Amniotic epithelial cell (primary cell): Measurements from ENCODE around the gene UBA7.
A peak's percentile ranks its signal among the peaks of the same experiment; 100 is the strongest.
"Not testable (repeated sequence)": the region's sequence is repeated elsewhere in the genome, so short reads cannot be mapped to it uniquely, and the experiment has no call there.

Experiments used
- DNase-seq: peaks from one replicate; pipeline ENCODE4 v3.0.0-alpha.2; 2010; ENCODE audit warnings: low read depth

The UBA7 gene

DNA sequence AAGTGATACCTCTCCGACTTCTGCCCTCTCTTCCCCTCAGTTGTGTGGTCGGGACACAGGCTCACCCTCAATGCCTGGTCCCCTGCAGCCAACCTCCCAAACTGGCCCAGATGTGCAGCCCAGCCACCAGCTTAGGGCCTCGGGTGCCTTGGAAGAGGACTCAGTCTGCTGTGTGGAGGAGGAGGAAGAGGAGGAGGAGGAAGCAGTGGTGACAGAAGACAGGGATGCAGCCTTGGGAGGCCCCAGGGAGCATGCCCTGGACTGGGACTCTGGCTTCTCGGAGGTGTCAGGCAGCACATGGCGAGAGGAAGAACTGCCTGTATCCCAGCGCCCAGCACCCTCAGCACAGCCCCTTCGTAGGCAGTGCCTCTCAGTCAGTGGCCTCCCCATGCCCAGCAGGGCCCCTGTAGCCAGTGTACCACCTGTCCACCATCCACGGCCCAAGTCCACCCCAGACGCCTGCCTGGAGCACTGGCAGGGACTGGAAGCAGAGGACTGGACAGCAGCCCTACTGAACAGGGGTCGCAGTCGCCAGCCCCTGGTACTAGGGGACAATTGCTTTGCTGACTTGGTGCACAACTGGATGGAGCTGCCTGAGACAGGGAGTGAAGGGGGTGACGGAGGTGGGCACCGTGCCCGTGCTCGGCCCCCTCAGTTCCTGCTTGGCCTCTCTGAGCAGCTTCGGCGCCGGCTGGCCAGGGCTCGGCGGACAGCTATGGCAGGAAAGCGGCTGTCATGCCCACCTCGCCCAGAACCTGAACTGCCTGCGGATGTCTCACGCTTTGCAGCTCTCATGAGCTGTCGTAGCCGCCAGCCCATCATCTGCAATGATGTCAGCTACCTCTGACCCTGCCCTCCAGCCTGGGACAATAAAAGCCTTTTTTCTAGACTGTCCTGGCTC, 9.4 kb downstream of the UBA7 start:
- no peak for DNase-seq

DNA sequence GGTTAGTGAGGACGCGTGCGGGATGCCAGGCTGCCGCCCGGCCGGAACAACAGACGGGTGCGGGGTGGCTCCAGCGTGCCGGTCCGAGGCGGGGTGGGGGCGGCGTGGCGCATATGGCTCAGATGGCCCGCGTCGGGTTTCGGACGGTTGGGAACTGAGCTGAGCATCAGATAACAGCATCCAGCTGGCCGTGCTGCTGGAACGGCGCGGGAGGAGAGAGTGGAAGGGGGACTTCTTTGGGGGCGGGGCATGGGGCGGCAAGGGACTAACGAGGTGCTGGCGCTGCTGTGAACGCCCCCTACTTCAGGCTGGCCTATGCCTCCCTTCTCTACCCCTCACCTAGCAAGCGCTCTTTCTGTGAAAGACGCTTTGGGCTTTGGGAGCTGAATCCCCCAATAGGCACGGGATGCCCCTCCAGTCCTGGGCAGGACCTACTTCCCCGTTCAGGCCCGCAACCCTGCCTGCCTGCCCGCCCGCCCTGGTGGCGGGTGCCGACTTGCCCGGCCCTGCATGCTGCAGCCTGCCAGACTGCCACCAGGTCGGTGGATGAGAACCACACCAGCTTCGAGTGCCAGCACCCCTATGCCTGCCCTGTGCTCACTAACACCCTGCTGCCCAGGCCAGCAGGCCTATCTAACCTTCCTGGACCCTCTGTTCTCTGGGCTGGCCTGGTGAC, 10.2 kb downstream of the UBA7 start:
- no peak for DNase-seq

DNA sequence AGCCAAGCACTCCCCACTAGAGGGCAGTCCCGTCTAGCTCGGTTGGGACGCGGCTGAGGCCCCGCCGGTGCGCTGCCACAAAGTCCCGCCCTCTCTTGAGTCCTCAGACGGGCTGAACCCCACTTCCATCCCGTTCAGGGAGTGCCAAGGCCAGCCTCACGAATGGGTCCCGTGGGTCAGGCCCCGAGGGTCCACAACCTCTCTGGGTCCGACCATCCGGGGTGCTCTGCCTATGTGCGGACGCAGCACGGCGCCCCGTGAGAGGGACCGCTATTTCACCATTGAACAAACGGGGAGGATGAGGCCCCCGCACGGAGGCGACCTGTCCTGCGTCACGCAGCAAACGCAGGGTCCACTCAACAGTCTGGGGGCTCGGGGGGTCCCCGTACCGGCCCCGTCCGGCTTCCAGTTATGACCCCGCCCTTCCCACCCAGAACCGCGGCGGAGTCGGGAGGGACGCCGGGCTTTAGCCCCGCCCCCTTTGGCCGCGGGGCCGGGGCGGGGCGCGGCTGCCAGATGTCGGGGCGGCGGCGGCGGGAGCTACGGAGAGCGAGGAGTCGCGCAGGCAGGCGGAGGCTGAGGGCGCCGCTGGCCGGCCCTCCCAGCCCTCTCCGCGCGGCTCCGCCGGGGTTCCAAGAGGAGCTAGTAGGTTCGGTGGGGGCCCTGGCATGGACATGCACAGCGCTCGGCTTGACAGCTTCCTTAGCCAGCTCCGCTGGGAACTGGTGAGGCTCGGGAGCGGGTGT, 10.9 kb downstream of the UBA7 start, which contains the start of gene INKA1:
Gene INKA1 (plus strand): TSS at position 543 of the 746 bp plus-strand sequence. CDS start 132 bp downstream, at position 675.
- DNase-seq, result peak; percentile 66

- no peak for DNase-seq
Measured at GRCh38 chr3:49801160-49801559, 12.6 kb downstream of the UBA7 start.

DNA sequence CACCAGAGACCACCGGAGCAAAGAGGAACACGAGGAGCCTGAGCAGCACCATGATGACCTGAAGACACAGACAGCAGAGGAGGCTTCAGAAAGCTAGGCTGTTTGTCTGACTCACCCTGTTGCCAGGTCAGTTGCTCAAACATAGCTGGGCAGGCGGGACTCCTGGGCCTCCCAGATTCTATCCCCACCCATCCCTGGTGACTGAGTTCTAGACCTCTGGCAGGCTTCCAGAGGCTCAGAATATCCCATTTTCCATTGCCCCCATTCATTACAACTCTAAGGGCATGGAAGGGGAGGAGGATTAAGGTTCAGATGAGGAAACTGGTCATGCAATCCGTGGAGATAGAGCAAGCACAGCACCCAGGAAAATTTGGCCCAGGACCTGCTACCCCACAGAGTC, 14.0 kb downstream of the UBA7 start, which contains the start of gene CDHR4:
Gene CDHR4 (minus strand): TSS at position 113 of the 400 bp plus-strand sequence. CDS start 61 bp downstream, at position 52.
- DNase-seq, result peak; percentile 73

GRCh38 chr3:49799105-49799504, 14.6 kb downstream of the UBA7 start:
- no peak for DNase-seq

DNA sequence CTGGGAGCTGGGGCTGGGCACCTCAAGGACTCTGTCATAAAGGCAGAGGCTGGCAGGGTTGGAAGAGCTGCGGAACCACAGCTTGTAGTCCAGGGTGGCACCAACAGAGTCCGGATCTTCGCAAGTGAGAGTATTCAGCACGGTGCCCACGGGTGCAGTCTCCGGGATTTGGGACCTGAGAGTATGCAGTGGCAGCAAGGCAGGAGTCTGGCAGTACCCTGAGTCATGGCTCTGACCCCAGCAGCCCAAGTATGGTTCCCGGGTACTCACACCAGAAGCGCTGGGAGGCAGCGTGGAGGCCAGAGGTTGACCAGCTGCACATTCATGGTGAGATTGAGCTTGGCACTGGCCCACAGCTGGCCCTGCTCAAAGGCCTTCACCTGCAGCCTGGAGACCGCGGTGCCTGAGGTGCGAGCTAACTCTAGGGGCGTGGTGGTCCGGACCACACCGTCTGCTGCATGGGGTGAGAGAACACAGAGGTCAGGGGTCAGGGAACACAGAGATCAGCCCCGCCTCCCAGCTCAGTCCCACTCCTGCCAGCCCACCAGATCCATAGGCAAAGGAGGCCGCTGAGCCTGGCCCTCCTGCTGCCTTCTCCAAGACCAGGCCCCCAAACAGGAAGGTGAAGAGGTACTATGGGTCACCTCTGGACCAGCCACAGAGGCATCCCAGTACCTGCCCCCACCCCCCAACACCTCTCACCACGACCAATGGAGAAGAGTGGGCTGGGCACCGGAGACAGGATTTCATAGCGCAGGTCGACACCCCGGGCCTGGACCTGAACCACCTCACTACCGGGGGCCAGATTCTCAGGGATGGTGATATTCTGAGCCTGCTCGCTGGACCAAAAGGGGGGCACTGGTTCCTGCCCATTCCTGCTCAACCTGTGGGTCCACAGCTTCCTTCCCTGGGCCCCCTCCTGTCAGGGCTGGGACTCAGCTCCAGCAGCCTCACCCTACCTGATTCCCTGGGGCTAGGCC, 18.5 kb downstream of the UBA7 start:
- DNase-seq, result no peak

DNA sequence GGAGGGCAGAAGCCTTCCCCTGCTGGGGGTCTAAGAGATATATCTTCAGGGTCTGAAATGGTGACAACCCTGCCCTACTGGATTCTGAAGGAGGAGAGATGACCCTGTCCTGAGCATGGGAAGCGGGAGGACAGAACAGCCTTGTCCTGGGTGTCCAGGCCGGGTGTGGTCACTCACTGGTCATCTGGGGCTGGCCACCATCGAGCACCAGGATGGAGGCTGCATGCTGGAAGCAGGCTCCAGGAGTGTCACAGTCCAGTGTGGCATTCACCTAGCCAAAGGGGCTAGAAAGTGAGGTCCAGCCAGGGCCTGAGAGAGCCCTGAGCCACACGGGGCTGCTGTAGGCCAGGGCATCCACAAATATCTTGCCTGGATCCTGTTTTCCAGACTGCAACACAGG, 19.3 kb downstream of the UBA7 start:
- no peak for DNase-seq

- DNase-seq, result no peak
Measured at GRCh38 chr3:49793486-49794085, 20.2 kb downstream of the UBA7 start.

DNA sequence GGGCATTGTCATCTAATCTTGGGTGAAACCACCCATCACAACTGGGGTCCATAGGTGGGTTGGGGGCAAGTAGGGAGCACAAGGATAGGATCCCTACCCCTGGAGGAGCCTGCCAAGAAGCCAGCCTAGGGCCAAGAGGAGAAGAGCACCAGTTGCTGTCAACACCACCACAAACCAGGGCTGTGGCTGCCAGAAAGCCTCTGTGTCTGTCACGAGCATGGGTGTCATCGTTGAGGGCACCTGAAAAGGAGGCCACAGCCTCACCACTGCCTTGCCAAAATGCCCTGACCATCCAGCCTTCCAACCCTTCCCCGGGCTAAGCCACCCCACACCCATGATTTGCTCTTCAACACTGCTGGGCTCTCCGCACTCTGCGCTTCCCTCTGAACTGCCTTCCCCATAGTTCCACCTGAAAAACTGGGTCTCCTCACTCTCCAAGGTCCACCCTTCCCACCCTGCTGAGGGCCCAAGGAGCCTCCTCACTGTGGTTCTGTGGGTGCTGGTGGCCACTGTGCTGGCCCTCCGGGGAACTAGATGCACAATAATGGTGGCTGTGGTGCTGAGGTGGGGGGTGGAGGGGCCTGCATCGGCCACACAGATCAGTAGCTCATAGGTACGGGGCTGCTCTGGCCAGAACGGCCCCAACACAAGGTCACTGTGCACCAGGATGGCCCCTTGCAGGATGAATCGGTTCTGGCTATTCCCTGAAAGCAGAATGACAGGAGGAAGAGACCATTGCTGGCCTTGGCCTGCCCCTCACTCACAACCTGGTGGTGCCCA, 21.2 kb downstream of the UBA7 start:
- DNase-seq, result no peak

DNA sequence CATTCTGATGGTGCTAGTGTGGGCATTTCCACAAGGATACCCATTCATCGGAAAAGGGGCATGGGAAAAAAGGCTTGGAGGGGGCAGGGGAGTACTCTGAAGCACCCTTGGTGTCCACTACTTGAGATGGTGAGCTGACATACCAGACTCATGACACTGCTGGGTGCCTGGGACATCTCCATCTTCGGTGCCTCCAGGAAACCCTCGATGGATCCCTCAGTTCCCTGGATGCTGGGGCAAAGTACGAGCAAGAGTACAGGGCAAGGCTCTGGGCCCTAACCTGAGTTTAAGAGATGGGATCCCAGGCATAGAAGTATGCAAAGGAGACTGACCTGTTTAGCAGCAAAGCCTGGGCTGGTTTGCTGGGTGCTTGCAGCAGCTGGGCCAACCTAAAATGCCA, 22.2 kb downstream of the UBA7 start:
- DNase-seq, result no peak

DNA sequence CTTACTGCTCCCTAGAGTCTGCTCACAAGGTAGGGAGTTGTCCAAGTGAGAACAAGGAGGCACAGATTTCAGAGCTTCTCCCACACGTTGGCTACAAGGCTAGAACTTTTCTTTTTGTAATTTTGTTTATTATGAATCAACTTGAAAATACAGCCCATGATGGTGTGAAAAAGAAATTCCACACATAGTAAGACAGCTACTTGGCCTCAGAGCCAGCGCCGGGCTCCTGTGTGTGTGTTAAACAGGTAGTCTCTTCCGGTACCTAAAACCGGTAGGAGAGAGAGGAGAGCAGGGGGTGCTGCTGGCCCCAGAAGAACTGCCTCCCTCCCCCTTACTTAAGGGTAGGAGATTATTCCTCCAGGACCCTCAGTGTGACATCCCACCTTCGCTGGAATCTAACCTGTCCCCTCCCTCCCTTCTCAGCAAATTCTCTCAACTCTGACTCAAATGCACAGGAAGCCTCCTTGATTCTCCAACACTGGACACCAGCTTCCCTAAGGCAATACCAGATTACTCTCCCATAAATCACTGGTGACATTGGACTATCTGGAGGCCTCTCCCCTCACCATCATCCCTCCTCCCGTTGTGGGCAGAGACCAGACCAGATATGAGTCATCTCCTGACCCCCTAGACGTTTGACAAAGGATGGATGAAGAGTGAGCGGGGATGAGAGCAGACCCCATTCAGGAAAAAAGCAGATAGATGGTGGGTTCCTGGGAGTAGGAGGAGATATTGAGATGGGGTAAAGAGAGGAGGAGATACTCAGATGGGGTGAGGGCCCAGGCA, 22.9 kb downstream of the UBA7 start:
- peak; percentile 66 for DNase-seq

DNA sequence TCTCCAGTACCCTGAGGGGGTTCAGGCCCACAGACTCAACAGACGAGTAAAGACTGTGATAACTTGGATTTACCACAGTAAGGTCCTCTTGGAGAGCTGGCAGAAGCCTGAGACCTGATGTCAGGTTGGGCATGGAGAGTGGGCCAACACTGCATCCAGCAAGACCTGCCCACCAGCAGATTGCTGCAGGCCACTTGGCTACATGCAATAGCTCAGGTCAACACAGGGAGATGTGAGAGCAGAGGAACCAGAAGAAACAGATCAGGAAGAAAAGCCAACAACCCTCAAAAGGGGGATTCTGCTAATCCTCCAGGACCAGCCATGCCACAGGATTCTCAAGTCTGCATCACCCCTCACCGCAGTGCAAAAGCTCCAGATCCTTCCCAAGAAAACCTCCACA, 25.7 kb downstream of the UBA7 start:
- no peak for DNase-seq

DNA sequence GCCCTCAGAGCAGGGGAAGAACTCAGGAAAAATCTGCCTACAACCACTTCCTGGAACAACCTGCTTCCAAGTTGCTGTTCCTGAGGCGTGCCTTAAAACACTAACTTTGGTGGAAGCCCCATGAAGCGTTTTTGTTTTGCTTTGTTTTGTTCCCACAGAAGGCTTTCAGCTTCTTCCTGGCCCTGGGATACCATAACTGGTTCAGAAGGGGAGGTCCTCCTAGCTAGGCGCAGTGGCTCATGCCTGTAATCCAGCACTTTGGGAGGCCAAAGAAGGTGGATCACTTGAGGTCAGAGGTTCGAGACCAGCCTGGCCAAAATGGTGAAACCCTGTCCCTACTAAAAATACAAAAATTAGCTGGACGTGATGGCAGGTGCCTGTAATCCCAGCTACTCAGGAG, 26.2 kb downstream of the UBA7 start:
- DNase-seq, result no peak

- DNase-seq, result no peak
Measured at GRCh38 chr3:49787182-49787464, 26.6 kb downstream of the UBA7 start.

GRCh38 chr3:49786357-49787181, 27.2 kb downstream of the UBA7 start, which contains the start of gene IP6K1:
TSS of gene IP6K1 (minus strand) at chr3:49786542. CDS start at chr3:49748040, 38,502 bp downstream.
- peak; percentile 100 for DNase-seq

GRCh38 chr3:49785565-49786356, 28.0 kb downstream of the UBA7 start:
- peak; percentile 39 for DNase-seq

DNA sequence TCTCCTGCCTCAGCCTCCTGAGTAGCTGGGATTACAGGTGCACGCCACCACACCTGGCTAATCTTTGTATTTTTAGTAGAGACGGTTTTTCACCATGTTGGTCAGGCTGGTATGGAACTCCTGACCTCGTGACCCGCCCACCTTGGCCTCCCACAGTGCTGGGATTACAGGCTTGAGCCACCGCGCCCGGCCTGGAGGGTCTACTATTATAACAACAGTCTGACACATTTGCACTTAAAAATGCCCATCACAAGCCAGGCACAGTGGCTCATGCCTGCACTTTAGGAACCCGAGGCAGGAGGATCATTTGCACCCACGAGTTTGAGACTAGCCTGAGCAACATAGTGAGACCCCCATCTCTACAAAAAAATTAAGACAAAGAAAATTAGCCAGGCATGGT, 31.5 kb downstream of the UBA7 start:
- DNase-seq, result not testable (repeated sequence)
